K562 (cell line): ENCODE data around the gene PREX1. TPM values are rescaled to one million over a fixed set of nuclear protein-coding genes. Genes with fewer than 3 reads are reported as not detected.

Experiments
- ATF3 ChIP-seq, 2 experiments: fragments of 450-650 bp in 1 of 2; sonication (generic) in 1 of 2; formaldehyde crosslinking in 1 of 2; IDR thresholded peaks in 1 of 2; conservative IDR thresholded peaks in 1 of 2; 2 replicates each; pipeline versions ENCODE4 v1.6.1 to v1.8.1; 2016 to 2023; ENCODE audit warnings: mild to moderate bottlenecking in 2 of 2, moderate library complexity in 2 of 2, inconsistent platforms in 1 of 2, missing genetic modification reagents in 1 of 2
- FUS ChIP-seq: fragments of 200-400 bp; formaldehyde crosslinking; optimal IDR thresholded peaks from 2 replicates; pipeline ENCODE3; 2017; ENCODE audit warnings: low read depth, low read length
- HMBOX1 ChIP-seq: sonication (generic); IDR thresholded peaks from 2 replicates; pipeline ENCODE4 v1.6.1; 2016
- MYC ChIP-seq, 2 experiments: fragments of 250-450 bp in 1 of 2; sonication (Bioruptor Pico) in 1 of 2; IDR thresholded peaks; 2 replicates each; pipeline versions ENCODE4 v1.5.1 to v1.6.1; 2012 to 2021; ENCODE audit warnings: low read depth in 2 of 2, borderline replicate concordance in 1 of 2, improper control_type of control experiment in 1 of 2, low read length in 1 of 2, mild to moderate bottlenecking in 1 of 2, moderate library complexity in 1 of 2
- ZBTB40 ChIP-seq, 2 experiments: fragments of 450-650 bp in 1 of 2; sonication (generic) in 1 of 2; formaldehyde crosslinking in 1 of 2; IDR thresholded peaks; 2 replicates each; pipeline versions ENCODE4 v1.7.1 to v1.9.0; 2016 to 2022; ENCODE audit warnings: inconsistent platforms in 1 of 2, mild to moderate bottlenecking in 1 of 2, missing genetic modification reagents in 1 of 2
- polyA plus RNA-seq, 8 experiments: library from polyadenylated mRNA; depleted of rRNA in 4 of 8; stranded (reverse) in 5 of 8; unstranded in 3 of 8; fragments of >200 nt; fragmentation: Nextera tagmentation in 2 of 8; fragmentation: Illumina TruSeq in 1 of 8; extraction: Ambion mirVana in 2 of 8; extraction: Trizol in 1 of 8; gene quantifications; 2 replicates each; pipeline versions ENCODE4 v1.2.1 to v1.2.3, GENCODE V29; 2011 to 2014; ENCODE audit warnings: inconsistent platforms in 1 of 8, missing spikeins in 1 of 8
- total RNA-seq, 7 experiments: library from RNA; depleted of rRNA in 6 of 7; stranded (reverse); fragments of >200 nt in 6 of 7; fragmentation: Illumina TruSeq in 2 of 7; extraction: Trizol in 2 of 7; gene quantifications; 2 replicates each; pipeline versions ENCODE4 v1.2.1 to v1.2.3, GENCODE V29; 2011 to 2021; ENCODE audit warnings: low replicate concordance in 1 of 7

Gene PREX1
- total and polyA plus RNA-seq, 9 of the 15 experiments (the other 6 are each of a cell fraction or from before 2014, with no cell fraction given), result 0.37 to 10.4 (median 4.8) TPM

- TF ChIP-seq MYC (IDR thresholded peaks at IDR 0.05; ENCODE audit: low read depth, low read length), result no peak
- TF ChIP-seq MYC (CRISPR knock-in tag; IDR thresholded peaks at IDR 0.05; ENCODE audit: borderline replicate concordance, low read depth), result no peak
- TF ChIP-seq HMBOX1, result no peak
- TF ChIP-seq ATF3 (IDR thresholded peaks at IDR 0.05), result no peak
- TF ChIP-seq ATF3 (CRISPR knock-in tag; conservative IDR thresholded peaks at IDR 0.05), result no peak
- TF ChIP-seq FUS, result no peak
- no peak for TF ChIP-seq ZBTB40 (IDR thresholded peaks at IDR 0.05)
- TF ChIP-seq ZBTB40 (CRISPR knock-in tag; IDR thresholded peaks at IDR 0.05), result no peak
Measured at GRCh38 chr20:48697845-48698491, 129.8 kb downstream of the PREX1 start (continued).
